GM12801 (cell line): ENCODE measurements around the gene KCNJ14.

ENCODE experiments used
- CTCF ChIP-seq: IDR thresholded peaks from one replicate; pipeline ENCODE4 v1.5.1; 2011; ENCODE audit warnings: control low read depth; ENCODE audit not compliant: insufficient read length; ENCODE audit errors: extremely low read depth

KCNJ14 gene

GRCh38 chr19:48475369-48476068 is 20.1 kb downstream of the KCNJ14 start:
- no peak for TF ChIP-seq CTCF

- no peak for TF ChIP-seq CTCF
These were observed 20.8 kb downstream of the KCNJ14 start for GRCh38 chr19:48476176-48476575.

- no peak for TF ChIP-seq CTCF
These were observed 21.8 kb downstream of the KCNJ14 start for GRCh38 chr19:48477067-48477685.

- TF ChIP-seq CTCF = no peak
These were observed 22.4 kb downstream of the KCNJ14 start for GRCh38 chr19:48477698-48478338.

- no peak for TF ChIP-seq CTCF
These were observed 23.2 kb downstream of the KCNJ14 start for GRCh38 chr19:48478339-48479256.

GRCh38 chr19:48479686-48480085 is 24.3 kb downstream of the KCNJ14 start:
- no peak for TF ChIP-seq CTCF

- no peak for TF ChIP-seq CTCF
These were observed 24.8 kb downstream of the KCNJ14 start for GRCh38 chr19:48480183-48480557.
